Activated CD8-positive, alpha-beta T cell treated with anti-CD3 and anti-CD28 coated beads for 36 hours (primary cell): ENCODE measurements around the gene AP1M2. TPM values are rescaled to one million over a fixed set of nuclear protein-coding genes. Genes with fewer than 3 reads are reported as not detected.
A peak's percentile ranks its signal among the peaks of the same experiment; 100 is the strongest.
"Not testable (repeated sequence)": the region's sequence is repeated elsewhere in the genome, so short reads cannot be mapped to it uniquely, and the experiment has no call there.

Experiments
- ATAC-seq: fragments of 200-7000 bp; cut with Tn5 transposase; one replicate; pipeline ENCODE4 v1.10.0; 2021; ENCODE audit warnings: mild to moderate bottlenecking, moderate library complexity
- CTCF ChIA-PET: fragments of 350-600 bp; sonication (Branson Sonifier 250); formaldehyde crosslinking; loops from one replicate; lab custom pipeline; 2021; ENCODE audit warnings: antibody characterized with exemption; lab: Charles Lee
- POLR2A ChIA-PET: fragments of 350-600 bp; sonication (Branson Sonifier 250); formaldehyde crosslinking; loops from one replicate; lab custom pipeline; 2021; ENCODE audit warnings: antibody characterized with exemption; lab: Charles Lee
- DNase-seq: peaks from one replicate; pipeline ENCODE4 v3.0.0-alpha.2; 2020
- H3K27ac Mint-ChIP-seq: one replicate; pipeline ENCODE4 v1.8.0; 2021; ENCODE audit warnings: mild to moderate bottlenecking, mixed read lengths
- H3K27me3 Mint-ChIP-seq: one replicate; pipeline ENCODE4 v1.8.0; 2021; ENCODE audit warnings: mixed read lengths
- H3K36me3 Mint-ChIP-seq: one replicate; pipeline ENCODE4 v1.8.0; 2021; ENCODE audit warnings: low read depth, mixed read lengths
- H3K4me1 Mint-ChIP-seq: one replicate; pipeline ENCODE4 v1.8.0; 2021; ENCODE audit warnings: low read depth, mixed read lengths
- H3K4me3 Mint-ChIP-seq: one replicate; pipeline ENCODE4 v1.8.0; 2021; ENCODE audit warnings: mild to moderate bottlenecking, moderate library complexity, mixed read lengths
- H3K9me3 Mint-ChIP-seq: one replicate; pipeline ENCODE4 v1.8.0; 2021; ENCODE audit warnings: mixed read lengths
- intact Hi-C: fragments of 100-400 bp; cut with micrococcal nuclease; formaldehyde crosslinking; loops from one replicate; pipeline ENCODE4 v1.10.0; 2022
- total RNA-seq, 2 experiments: library from RNA; stranded (reverse); gene quantifications; one replicate each; pipeline ENCODE4 v1.2.3, GENCODE V29; 2021
- TF ChIP-seq, protein P1 (sequence below): fragments of 200-600 bp; IDR thresholded peaks from one replicate; pipeline ENCODE4 v1.8.0; 2022; ENCODE audit warnings: antibody characterized with exemption, mild to moderate bottlenecking

Gene AP1M2
- total RNA-seq, 2 experiments from 2014 or later = not detected

DNA sequence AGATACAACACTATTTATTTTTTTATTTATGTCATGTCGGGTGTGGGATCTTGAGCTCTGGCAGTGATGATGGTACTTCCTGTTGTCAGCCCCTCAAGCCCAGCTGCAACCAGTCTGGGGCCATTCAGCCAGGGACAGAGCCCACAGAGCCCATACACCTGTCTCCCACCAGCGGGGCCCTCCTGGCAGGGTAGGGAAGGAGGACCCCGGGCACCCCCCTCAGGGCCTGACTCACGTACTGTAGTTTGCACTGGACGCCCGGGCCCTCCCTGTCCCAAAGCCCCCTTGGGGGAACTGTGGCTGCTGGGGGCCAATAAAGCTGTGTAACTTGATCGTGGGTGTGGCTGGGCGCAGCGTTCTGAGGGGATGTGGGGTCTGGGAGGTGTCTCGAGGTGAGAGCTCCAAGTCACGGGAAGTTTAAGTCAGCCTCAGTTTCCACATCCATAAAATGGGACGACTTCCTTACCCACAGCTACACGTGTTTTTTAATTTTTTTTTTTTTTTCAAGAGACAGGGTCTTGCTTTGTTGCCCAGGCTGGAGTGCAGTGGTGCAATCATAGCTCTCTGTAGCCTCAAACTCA lies 33.9 kb downstream of the AP1M2 start:
- TF ChIP-seq, protein P1, sequence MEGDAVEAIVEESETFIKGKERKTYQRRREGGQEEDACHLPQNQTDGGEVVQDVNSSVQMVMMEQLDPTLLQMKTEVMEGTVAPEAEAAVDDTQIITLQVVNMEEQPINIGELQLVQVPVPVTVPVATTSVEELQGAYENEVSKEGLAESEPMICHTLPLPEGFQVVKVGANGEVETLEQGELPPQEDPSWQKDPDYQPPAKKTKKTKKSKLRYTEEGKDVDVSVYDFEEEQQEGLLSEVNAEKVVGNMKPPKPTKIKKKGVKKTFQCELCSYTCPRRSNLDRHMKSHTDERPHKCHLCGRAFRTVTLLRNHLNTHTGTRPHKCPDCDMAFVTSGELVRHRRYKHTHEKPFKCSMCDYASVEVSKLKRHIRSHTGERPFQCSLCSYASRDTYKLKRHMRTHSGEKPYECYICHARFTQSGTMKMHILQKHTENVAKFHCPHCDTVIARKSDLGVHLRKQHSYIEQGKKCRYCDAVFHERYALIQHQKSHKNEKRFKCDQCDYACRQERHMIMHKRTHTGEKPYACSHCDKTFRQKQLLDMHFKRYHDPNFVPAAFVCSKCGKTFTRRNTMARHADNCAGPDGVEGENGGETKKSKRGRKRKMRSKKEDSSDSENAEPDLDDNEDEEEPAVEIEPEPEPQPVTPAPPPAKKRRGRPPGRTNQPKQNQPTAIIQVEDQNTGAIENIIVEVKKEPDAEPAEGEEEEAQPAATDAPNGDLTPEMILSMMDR = no peak
- DNase-seq (peak; percentile 33), ATAC-seq (no peak)
- Mint-ChIP-seq H3K4me1 (peaks cover 58% of the 10 kb centered on the region), H3K27ac (peak overlapping the region; percentile 92), H3K27me3 (no peaks in the 10 kb centered on the region), H3K4me3 (peak overlapping the region; percentile 32), H3K9me3 (no peaks in the 10 kb centered on the region), H3K36me3 (peaks cover 65% of the 10 kb centered on the region)
- intact Hi-C loops = no loop called here
- ChIA-PET CTCF (interaction anchor here (0.7 to 5.4 kb wide), 18 partner anchors 9 to 293 kb away, joined by 3 to 26 read pairs (median 5); partner anchors contain the start of genes CDC37, CDKN2D, KEAP1 and QTRT1), POLR2A (interaction anchor here (0.7 to 7.1 kb wide), 12 partner anchors 8 to 165 kb away, joined by 3 to 104 read pairs (median 4); partner anchors contain the start of genes CDKN2D, DNM2, KRI1 and QTRT1)

DNA sequence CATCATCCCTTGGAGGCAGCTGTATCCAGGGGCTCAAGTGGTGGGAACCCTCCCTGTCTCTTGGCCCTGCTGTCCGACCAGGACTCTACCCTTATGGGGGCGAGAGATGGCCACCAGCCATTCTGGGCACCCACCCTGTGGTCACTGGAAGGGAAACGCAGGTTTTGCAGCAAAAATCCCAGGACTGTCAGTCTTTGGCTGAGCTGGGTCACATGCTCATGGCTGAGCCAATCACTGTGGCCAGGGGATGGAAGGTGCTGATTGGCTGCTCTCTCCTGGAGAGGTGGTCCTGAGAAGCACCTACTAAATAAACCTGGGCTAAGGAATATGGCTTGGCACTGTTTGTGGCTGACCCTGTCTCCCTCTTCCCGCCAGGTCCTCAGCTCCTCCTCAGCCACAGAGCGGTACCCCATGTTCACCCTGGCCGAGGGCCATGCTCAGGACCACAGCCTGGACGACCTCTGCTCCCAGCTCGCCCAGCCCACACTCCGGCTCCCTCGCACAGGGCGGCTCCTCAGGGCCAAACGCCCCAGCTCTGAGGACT lies 34.5 kb downstream of the AP1M2 start:
- DNase-seq (peak; percentile 60), ATAC-seq (no peak)
- Mint-ChIP-seq H3K4me1 (peaks cover 54% of the 10 kb centered on the region), H3K27me3 (no peaks in the 10 kb centered on the region), H3K9me3 (no peaks in the 10 kb centered on the region), H3K36me3 (peaks cover 61% of the 10 kb centered on the region), H3K4me3 (no peak overlapping the region), H3K27ac (peak overlapping the region; percentile 92)
- intact Hi-C loops = no loop called here
- TF ChIP-seq, protein P1 = no peak
- ChIA-PET CTCF (interaction anchor here (0.7 to 5.4 kb wide), 17 partner anchors 8 to 292 kb away, joined by 3 to 26 read pairs (median 4); partner anchors contain the start of genes CDC37, CDKN2D, KEAP1 and QTRT1), POLR2A (interaction anchor here (0.6 to 7.1 kb wide), 11 partner anchors 8 to 165 kb away, joined by 3 to 104 read pairs (median 5); partner anchors contain the start of genes CDKN2D, DNM2, KRI1 and QTRT1)

DNA sequence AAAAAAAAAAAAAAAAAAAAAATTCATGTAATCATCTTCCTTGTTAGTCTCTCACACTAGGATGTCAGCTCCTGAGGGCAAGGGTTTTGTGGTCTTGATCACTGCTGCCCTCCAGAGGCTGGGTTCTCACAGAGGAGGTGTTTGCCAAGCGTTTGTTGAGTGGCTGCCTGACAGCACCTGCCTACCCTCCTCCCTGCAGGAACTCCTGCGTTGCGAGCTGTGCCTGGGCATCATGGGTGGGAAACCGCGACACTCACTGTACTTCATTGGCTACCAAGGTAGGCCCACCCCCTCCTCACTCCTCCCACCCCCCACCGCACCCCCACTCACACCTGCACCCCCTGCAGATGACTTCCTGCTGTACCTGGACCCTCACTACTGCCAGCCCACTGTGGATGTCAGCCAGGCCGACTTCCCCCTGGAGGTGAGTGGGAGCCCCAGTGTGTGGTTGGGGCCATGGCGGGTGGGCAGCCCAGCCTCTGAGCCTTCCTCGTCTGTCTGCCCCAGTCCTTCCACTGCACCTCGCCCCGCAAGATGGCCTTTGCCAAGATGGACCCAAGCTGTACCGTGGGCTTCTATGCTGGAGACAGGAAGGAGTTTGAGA lies 35.3 kb downstream of the AP1M2 start:
- Mint-ChIP-seq H3K36me3 (peaks cover 61% of the 10 kb centered on the region), H3K9me3 (no peaks in the 10 kb centered on the region), H3K27ac (peak overlapping the region; percentile 92), H3K4me1 (peaks cover 54% of the 10 kb centered on the region), H3K4me3 (no peak overlapping the region), H3K27me3 (no peaks in the 10 kb centered on the region)
- TF ChIP-seq, protein P1 = no peak
- intact Hi-C loops = no loop called here
- peak; percentile 73 for DNase-seq
- CTCF ChIA-PET = interaction anchor here (0.7 to 5.4 kb wide), 18 partner anchors 10 to 149 kb away, joined by 3 to 26 read pairs (median 6); partner anchors contain the start of genes CDC37, CDKN2D, QTRT1 and S1PR5
- ATAC-seq = peak; percentile 14
- POLR2A ChIA-PET = interaction anchor here (0.6 to 7.1 kb wide), 6 partner anchors 10 to 160 kb away, joined by 3 to 104 read pairs (median 4); partner anchors contain the start of genes CDKN2D, KRI1 and S1PR5

DNA sequence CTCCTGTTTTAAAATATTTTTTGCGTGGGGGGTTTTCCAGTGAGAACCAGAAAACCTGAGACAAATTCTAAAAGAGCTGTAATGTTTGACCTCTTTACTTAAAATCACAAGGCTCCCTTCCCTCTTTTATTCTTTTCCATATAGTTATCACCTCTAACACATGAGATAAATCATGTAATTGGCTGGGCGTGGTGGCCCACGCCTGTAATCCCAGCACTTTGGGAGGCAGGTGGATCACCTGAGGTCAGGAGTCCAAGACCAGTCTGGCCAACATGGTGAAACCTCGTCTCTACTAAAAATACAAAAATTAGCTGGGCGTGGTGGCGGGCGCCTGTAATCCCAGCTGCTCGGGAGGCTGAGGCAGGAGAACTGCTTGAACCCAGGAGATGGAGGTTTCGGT lies 36.1 kb downstream of the AP1M2 start:
- ATAC-seq, H3K9me3 Mint-ChIP-seq, H3K27me3 Mint-ChIP-seq, H3K4me3 Mint-ChIP-seq, intact Hi-C loops, DNase-seq: not testable (repeated sequence)
- peak overlapping the region; percentile 25 for H3K27ac Mint-ChIP-seq
- H3K36me3 Mint-ChIP-seq = peaks cover 59% of the 10 kb centered on the region
- POLR2A ChIA-PET = interaction anchor here (1.1 to 7.1 kb wide), 3 partner anchors 9 to 161 kb away, joined by 3 to 104 read pairs (median 4); partner anchors contain the start of genes CDKN2D and KRI1
- CTCF ChIA-PET = interaction anchor here (1.0 to 4.4 kb wide), 10 partner anchors 9 to 149 kb away, joined by 3 to 26 read pairs (median 6); partner anchors contain the start of genes CDKN2D, QTRT1 and S1PR5
- peaks cover 51% of the 10 kb centered on the region for H3K4me1 Mint-ChIP-seq

DNA sequence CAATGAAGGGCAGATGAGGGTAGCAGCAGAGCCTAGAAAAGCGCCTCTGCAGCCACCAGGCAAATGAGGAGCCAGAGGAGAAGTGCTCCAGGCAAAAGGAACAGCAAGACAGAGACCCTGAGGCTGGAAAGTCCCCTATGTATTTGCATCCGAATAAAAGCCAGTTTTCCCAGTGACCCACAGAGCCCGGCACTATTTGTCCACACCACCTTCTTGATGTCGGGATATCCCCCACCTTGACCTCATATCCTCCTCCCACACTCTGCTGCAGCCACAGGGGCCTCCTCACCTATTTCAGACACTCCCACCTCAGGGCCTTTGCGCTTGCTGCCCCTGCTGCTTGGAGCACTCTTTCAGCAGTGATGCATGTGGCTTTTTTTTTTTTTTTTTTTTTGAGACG lies 36.8 kb downstream of the AP1M2 start:
- no peaks in the 10 kb centered on the region for H3K27me3 Mint-ChIP-seq
- ChIA-PET POLR2A (interaction anchor here (0.6 to 7.1 kb wide), 2 partner anchors 15 to 59 kb away, joined by 3 to 104 read pairs; partner anchors contain the start of genes CDKN2D and KRI1), CTCF (interaction anchor here (1.2 to 3.7 kb wide), 7 partner anchors 8 to 150 kb away, joined by 4 to 21 read pairs (median 6); partner anchors contain the start of genes QTRT1 and S1PR5)
- intact Hi-C loops = no loop called here
- DNase-seq (peak; percentile 27), ATAC-seq (no peak)
- peaks cover 45% of the 10 kb centered on the region for H3K4me1 Mint-ChIP-seq
- H3K27ac Mint-ChIP-seq = peak overlapping the region; percentile 20
- no peaks in the 10 kb centered on the region for H3K9me3 Mint-ChIP-seq
- peaks cover 53% of the 10 kb centered on the region for H3K36me3 Mint-ChIP-seq
- TF ChIP-seq, protein P1 = no peak
- no peak overlapping the region for H3K4me3 Mint-ChIP-seq
